ENCODE measurements around the gene PPP1R12B. TPM values are rescaled to one million over a fixed set of nuclear protein-coding genes. Genes with fewer than 3 reads are reported as not detected.
A peak's percentile ranks its signal among the peaks of the same experiment; 100 is the strongest.

Gene PPP1R12B
- total RNA-seq, 1 experiment from 2014 or later, result 33.3 TPM

DNA sequence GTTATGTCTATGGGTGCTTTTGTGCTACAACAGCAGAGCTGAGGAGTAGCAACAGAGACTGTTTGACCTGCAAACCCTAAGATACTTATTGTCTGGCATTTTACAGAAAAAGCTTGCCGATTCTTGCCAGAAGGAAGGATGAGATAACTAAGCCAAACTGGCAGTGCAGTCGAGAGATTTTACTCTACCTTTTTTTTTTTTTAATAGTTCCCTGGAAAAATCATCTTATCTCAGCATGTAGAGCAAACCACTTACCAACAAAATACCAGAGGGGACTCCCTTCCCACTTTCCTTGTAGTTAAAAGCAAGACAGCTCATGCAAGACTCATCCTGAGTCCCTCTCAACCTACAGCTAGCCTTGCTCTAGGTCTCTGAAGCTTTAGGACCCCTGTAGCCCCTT is 228.9 kb downstream of the PPP1R12B start:
- CTCF ChIA-PET, result no interaction called here
- peak overlapping the region; percentile 71 for H3K27ac ChIP-seq
- no peak overlapping the region for H2AFZ ChIP-seq
- DNase-seq, result no peak
- H3K4me1 ChIP-seq (replicated peaks; ENCODE audit: insufficient read depth), result peaks cover 40% of the 10 kb centered on the region
- no peaks in the 10 kb centered on the region for H3K9me3 ChIP-seq (ENCODE audit: insufficient read depth, low read depth)
- H3K9me2 ChIP-seq (ENCODE audit: insufficient read depth), result no peaks in the 10 kb centered on the region
- peak overlapping the region; percentile 30; the same call in 1 of the 2 replicates for H3K4me2 ChIP-seq
- no peaks in the 10 kb centered on the region for H3K27me3 ChIP-seq (ENCODE audit: insufficient read depth, low read depth)
- TF ChIP-seq EZH2 (IDR thresholded peaks at IDR 0.05; ENCODE audit: low read depth), result no peak
- TF ChIP-seq, protein P1, sequence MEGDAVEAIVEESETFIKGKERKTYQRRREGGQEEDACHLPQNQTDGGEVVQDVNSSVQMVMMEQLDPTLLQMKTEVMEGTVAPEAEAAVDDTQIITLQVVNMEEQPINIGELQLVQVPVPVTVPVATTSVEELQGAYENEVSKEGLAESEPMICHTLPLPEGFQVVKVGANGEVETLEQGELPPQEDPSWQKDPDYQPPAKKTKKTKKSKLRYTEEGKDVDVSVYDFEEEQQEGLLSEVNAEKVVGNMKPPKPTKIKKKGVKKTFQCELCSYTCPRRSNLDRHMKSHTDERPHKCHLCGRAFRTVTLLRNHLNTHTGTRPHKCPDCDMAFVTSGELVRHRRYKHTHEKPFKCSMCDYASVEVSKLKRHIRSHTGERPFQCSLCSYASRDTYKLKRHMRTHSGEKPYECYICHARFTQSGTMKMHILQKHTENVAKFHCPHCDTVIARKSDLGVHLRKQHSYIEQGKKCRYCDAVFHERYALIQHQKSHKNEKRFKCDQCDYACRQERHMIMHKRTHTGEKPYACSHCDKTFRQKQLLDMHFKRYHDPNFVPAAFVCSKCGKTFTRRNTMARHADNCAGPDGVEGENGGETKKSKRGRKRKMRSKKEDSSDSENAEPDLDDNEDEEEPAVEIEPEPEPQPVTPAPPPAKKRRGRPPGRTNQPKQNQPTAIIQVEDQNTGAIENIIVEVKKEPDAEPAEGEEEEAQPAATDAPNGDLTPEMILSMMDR (conservative IDR thresholded peaks at IDR 0.05), result no peak
- no peaks in the 10 kb centered on the region for H4K20me1 ChIP-seq (ENCODE audit: insufficient read depth)
- H3K79me2 ChIP-seq (ENCODE audit: low read depth), result no peaks in the 10 kb centered on the region
- peaks cover 17% of the 10 kb centered on the region for H3K36me3 ChIP-seq (ENCODE audit: low read depth)
- intact Hi-C loops (cut with micrococcal nuclease; ENCODE audit: unreplicated experiment), result no loop called here
- POLR2A ChIA-PET (ENCODE audit: unreplicated experiment), result interaction anchor here (0.5 to 1.0 kb wide), 5 partner anchors 14 to 614 kb away, joined by 3 to 10 read pairs (median 3); no protein-coding TSS in a partner anchor
- BruUV-seq (replicated peaks), result no TSS peak
- peaks cover 24% of the 10 kb centered on the region for H3F3A ChIP-seq (ENCODE audit: insufficient read depth, low read depth)
- no peak overlapping the region for H3K4me3 ChIP-seq

DNA sequence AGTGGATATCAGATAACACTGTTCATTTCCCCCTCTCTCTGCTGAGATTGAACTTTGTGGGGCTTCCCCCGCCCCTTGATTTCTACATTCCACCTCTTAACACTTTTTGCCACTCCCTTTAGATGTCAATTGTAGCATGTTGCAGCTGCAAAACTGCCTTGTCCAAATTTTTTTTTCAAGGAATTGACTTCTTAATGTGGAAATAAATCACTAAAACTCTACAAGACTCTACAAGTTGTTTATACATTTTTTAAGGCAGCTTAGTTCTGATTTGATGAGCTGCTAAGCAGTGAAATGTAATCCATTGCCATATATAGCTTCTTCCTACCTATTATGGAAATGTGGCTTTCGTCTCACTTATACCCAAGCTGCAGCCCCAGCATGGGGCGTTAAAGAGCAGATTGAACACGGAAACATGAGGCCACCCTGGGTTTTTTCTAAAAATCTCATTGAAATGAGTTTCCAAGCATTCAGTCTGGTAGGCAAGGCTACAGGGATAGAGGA is 229.6 kb downstream of the PPP1R12B start:
- Histone ChIP-seq H3K9me3 (ENCODE audit: insufficient read depth, low read depth) (no peaks in the 10 kb centered on the region), H2AFZ (no peak overlapping the region), H4K20me1 (ENCODE audit: insufficient read depth) (no peaks in the 10 kb centered on the region), H3K4me1 (replicated peaks; ENCODE audit: insufficient read depth) (peaks cover 40% of the 10 kb centered on the region), H3K27me3 (ENCODE audit: insufficient read depth, low read depth) (no peaks in the 10 kb centered on the region), H3K79me2 (ENCODE audit: low read depth) (no peaks in the 10 kb centered on the region), H3K9me2 (ENCODE audit: insufficient read depth) (no peaks in the 10 kb centered on the region), H3K27ac (peak overlapping the region; percentile 71), H3K36me3 (ENCODE audit: low read depth) (peaks cover 19% of the 10 kb centered on the region), H3K4me3 (no peak overlapping the region), H3K4me2 (peak overlapping the region; percentile 30; the same call in 1 of the 2 replicates), H3F3A (ENCODE audit: insufficient read depth, low read depth) (peaks cover 24% of the 10 kb centered on the region)
- intact Hi-C loops (cut with micrococcal nuclease; ENCODE audit: unreplicated experiment), result no loop called here
- TF ChIP-seq, protein P1 (conservative IDR thresholded peaks at IDR 0.05), result no peak
- TF ChIP-seq EZH2 (IDR thresholded peaks at IDR 0.05; ENCODE audit: low read depth), result no peak
- no peak for DNase-seq
- ChIA-PET POLR2A (ENCODE audit: unreplicated experiment) (interaction anchor here (1.0 kb wide), 1 partner anchor 13 kb away, joined by 10 read pairs; no protein-coding TSS in a partner anchor), CTCF (interaction anchor here (0.6 kb wide), 1 partner anchor 310 kb away, joined by 5 read pairs; no protein-coding TSS in a partner anchor)
- BruUV-seq (replicated peaks), result no TSS peak

DNA sequence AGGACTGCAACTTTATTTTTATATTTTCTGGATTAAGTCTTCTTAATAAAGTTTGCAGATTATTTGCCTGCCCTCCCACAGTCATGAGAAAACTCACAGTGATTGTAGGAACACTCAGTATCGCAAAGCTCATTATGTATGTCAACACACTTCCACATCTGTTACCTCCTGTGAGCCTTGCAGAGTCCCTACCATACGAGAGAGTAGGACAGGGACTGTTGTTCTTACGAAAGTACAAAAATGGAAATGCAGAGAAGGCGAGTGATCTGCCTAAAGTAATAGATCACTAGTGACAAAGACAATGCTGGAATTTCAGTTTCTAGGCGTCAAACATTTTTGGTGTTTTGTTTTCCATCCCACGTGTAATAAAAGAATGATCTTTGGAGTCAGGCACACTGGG is 230.1 kb downstream of the PPP1R12B start:
- H3F3A ChIP-seq (ENCODE audit: insufficient read depth, low read depth), result peaks cover 24% of the 10 kb centered on the region
- H3K27ac ChIP-seq, result 0 out of 2 replicates have a peak overlapping the region, but pooled peaks have one; percentile 71
- ChIA-PET POLR2A (ENCODE audit: unreplicated experiment) (interaction anchor here (1.0 kb wide), 1 partner anchor 12 kb away, joined by 10 read pairs; no protein-coding TSS in a partner anchor), CTCF (interaction anchor here (0.5 to 0.6 kb wide), 2 partner anchors 95 to 310 kb away, joined by 5 to 10 read pairs; no protein-coding TSS in a partner anchor)
- no peaks in the 10 kb centered on the region for H3K27me3 ChIP-seq (ENCODE audit: insufficient read depth, low read depth)
- no peaks in the 10 kb centered on the region for H3K9me2 ChIP-seq (ENCODE audit: insufficient read depth)
- H3K36me3 ChIP-seq (ENCODE audit: low read depth), result peaks cover 19% of the 10 kb centered on the region
- H3K9me3 ChIP-seq (ENCODE audit: insufficient read depth, low read depth), result no peaks in the 10 kb centered on the region
- TF ChIP-seq, protein P1 (conservative IDR thresholded peaks at IDR 0.05), result no peak
- TF ChIP-seq EZH2 (IDR thresholded peaks at IDR 0.05; ENCODE audit: low read depth), result no peak
- H2AFZ ChIP-seq, result no peak overlapping the region
- DNase-seq, result no peak
- intact Hi-C loops (cut with micrococcal nuclease; ENCODE audit: unreplicated experiment), result no loop called here
- H3K79me2 ChIP-seq (ENCODE audit: low read depth), result no peaks in the 10 kb centered on the region
- no peak overlapping the region for H3K4me3 ChIP-seq
- H4K20me1 ChIP-seq (ENCODE audit: insufficient read depth), result no peaks in the 10 kb centered on the region
- no peak overlapping the region for H3K4me2 ChIP-seq
- BruUV-seq (replicated peaks), result no TSS peak
- H3K4me1 ChIP-seq (replicated peaks; ENCODE audit: insufficient read depth), result peaks cover 40% of the 10 kb centered on the region
